HepG2 (cell line): ENCODE measurements around the gene HCFC1.

ENCODE experiments used
- MED8 ChIP-seq: sonication (generic); formaldehyde crosslinking; IDR thresholded peaks from 2 replicates; pipeline ENCODE4 v1.8.1; 2023; ENCODE audit warnings: mild to moderate bottlenecking, missing genetic modification reagents; ENCODE audit not compliant: insufficient replicate concordance
- SMAD3 ChIP-seq: sonication (generic); formaldehyde crosslinking; IDR thresholded peaks from 2 replicates; pipeline ENCODE4 v1.4.0; 2020; ENCODE audit warnings: missing genetic modification reagents
- TCF7L2 ChIP-seq: IDR thresholded peaks from 2 replicates; pipeline ENCODE4 v1.6.1; 2011; ENCODE audit warnings: mild to moderate bottlenecking, low read depth, low read length, moderate library complexity
- ZNF20 ChIP-seq: sonication (generic); formaldehyde crosslinking; IDR thresholded peaks from 2 replicates; pipeline ENCODE4 v1.4.0; 2020; ENCODE audit warnings: mild to moderate bottlenecking, moderate library complexity, missing genetic modification reagents
- ZNF737 ChIP-seq: sonication (generic); formaldehyde crosslinking; IDR thresholded peaks from 2 replicates; pipeline ENCODE4 v1.5.0; 2020; ENCODE audit warnings: missing genetic modification reagents, mild to moderate bottlenecking, borderline replicate concordance
- ZSCAN30 ChIP-seq: sonication (generic); formaldehyde crosslinking; IDR thresholded peaks from 2 replicates; pipeline ENCODE4 v1.5.0; 2020; ENCODE audit warnings: mild to moderate bottlenecking, missing genetic modification reagents

DNA sequence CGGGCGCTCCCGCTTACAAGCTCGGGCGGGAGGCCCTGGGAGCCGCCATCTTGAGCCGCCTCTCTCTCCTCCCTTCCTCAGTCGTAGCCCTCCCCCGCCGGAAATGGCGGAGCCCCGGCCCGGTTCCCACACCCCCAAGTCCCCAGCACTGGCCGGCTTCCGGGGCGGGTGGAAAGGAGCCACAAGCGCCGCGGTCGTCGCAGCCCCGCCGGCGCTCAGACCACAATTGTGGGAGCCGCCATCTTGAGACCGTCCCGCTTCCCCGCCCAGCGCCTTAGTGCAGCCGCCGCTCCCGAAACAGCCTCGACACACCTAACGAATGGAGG is 531 bp downstream of the HCFC1 start:
- TF ChIP-seq ZSCAN30 (CRISPR knock-in tag) = no peak
- TF ChIP-seq ZNF20 = no peak
- no peak for TF ChIP-seq TCF7L2
- no peak for TF ChIP-seq MED8 (CRISPR knock-in tag)
- TF ChIP-seq ZNF737 (CRISPR knock-in tag) = no peak
- no peak for TF ChIP-seq SMAD3
